GM21367 (cell line): Measurements from ENCODE around the gene TMEM109.
A peak's percentile ranks its signal among the peaks of the same experiment; 100 is the strongest.

Experiments used
- ATAC-seq: cut with Tn5 transposase; IDR thresholded peaks from one replicate; pipeline ENCODE4 v1.9.1; 2021; ENCODE audit not compliant: unreplicated experiment

Gene TMEM109

GRCh38 chr11:60913793-60914632 is at the start of gene TMEM109:
Gene TMEM109, plus strand, starts transcription at chr11:60914158. Its CDS starts 5,536 bp downstream, at chr11:60919694.
- peak; percentile 36 for ATAC-seq

- no peak for ATAC-seq
Observed at GRCh38 chr11:60864856-60865513, 49.0 kb upstream of the TMEM109 start.

GRCh38 chr11:60866911-60867870 is 46.8 kb upstream of the TMEM109 start, which contains the start of gene ZP1:
Gene ZP1, plus strand, starts transcription at chr11:60867542. Its CDS starts 20 bp downstream, at chr11:60867562.
- ATAC-seq, result no peak

- no peak for ATAC-seq
Observed at GRCh38 chr11:60867871-60868681, 45.9 kb upstream of the TMEM109 start.

GRCh38 chr11:60868682-60869450 is 45.1 kb upstream of the TMEM109 start:
- ATAC-seq, result no peak

- no peak for ATAC-seq
Observed at GRCh38 chr11:60869451-60869825, 44.5 kb upstream of the TMEM109 start.

GRCh38 chr11:60870276-60870675 is 43.7 kb upstream of the TMEM109 start:
- no peak for ATAC-seq

GRCh38 chr11:60870733-60871377 is 43.1 kb upstream of the TMEM109 start:
- ATAC-seq, result no peak

GRCh38 chr11:60871378-60872061 is 42.4 kb upstream of the TMEM109 start:
- no peak for ATAC-seq

- ATAC-seq, result no peak
Observed at GRCh38 chr11:60872124-60872960, 41.6 kb upstream of the TMEM109 start.

GRCh38 chr11:60872961-60873524 is 40.9 kb upstream of the TMEM109 start:
- no peak for ATAC-seq

GRCh38 chr11:60873533-60873932 is 40.4 kb upstream of the TMEM109 start:
- ATAC-seq, result no peak

- ATAC-seq, result no peak
Observed at GRCh38 chr11:60874421-60875365, 39.3 kb upstream of the TMEM109 start.

GRCh38 chr11:60875366-60876167 is 38.4 kb upstream of the TMEM109 start:
- ATAC-seq, result no peak

- no peak for ATAC-seq
Observed at GRCh38 chr11:60876168-60876485, 37.8 kb upstream of the TMEM109 start.
